HG02884 (cell line): ENCODE data around the gene MARCKSL1.

Experiments
- ATAC-seq: cut with Tn5 transposase; IDR thresholded peaks from one replicate; pipeline ENCODE4 v1.9.1; 2021; ENCODE audit warnings: mild to moderate bottlenecking, moderate library complexity; ENCODE audit not compliant: unreplicated experiment

The MARCKSL1 gene

DNA sequence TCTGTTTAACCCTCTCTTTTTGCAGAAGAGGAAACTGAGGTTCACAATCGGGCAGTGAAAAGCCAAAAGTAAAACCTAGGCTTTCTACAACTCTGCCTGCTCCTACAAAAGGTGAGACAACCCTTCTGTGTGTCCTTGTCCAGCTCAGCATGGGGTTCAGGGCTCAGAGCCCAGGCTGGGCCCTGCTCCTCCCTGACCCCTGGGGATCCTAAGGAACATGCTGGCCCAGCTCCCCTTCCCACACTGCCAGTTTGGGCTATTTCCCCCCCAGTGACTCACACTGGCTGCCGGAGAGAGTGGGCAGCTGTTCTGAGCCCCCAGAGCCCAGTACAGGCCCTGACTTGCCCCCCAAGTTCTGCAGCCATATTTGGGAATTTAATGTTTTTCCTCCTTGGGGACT, 17.4 kb upstream of the MARCKSL1 start:
- no peak for ATAC-seq

DNA sequence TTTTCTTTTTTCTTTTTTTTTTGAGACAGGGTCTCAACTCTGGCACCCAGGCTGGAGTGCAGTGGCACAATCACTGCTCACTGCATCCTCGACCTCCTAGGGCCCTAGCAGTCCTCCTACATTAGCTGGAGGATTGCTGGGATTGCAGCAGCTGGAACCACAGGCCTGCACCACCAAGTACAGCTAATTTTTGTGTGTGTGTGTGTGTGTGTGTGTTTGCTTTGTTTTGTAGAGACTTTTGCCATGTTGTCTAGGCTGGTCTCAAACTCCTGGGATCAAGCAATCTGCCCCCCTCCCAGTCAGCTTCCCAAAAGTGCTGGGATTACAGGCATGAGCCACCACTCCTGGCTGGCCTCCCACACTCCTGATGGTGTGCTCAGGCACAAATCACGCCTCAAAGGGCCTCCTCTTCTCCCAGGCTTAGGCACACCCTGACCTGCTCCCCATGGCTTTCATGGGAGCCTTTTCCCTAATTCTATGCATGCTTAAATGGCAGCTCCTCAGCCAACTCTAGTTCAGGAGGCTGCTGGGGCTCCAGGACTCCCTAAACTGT, 16.9 kb upstream of the MARCKSL1 start:
- ATAC-seq = no peak

DNA sequence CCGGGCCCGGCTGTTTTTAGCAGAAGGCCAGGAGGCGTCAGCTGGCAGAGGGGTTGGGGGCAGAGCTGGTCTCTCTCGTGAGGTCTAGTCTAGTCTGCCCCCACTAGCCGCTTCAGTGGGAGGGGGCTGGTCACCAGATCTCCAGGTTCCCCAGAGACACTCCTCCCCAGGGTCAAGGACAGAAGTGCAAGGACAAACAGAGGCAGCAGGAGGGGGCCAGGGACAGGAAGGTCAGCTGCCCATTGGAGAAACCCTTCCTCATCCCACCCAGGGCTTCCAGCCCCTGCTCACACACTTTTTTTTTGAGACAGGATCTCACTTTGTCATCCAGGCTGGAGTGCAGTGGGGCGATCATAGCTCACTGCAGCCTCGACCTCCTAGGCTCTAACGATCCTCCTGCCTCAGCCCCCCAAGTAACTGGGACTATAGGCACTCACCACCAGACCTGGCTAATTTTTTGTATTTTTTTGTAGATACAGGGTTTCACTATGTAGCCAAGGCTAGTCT, 16.3 kb upstream of the MARCKSL1 start:
- ATAC-seq = no peak

DNA sequence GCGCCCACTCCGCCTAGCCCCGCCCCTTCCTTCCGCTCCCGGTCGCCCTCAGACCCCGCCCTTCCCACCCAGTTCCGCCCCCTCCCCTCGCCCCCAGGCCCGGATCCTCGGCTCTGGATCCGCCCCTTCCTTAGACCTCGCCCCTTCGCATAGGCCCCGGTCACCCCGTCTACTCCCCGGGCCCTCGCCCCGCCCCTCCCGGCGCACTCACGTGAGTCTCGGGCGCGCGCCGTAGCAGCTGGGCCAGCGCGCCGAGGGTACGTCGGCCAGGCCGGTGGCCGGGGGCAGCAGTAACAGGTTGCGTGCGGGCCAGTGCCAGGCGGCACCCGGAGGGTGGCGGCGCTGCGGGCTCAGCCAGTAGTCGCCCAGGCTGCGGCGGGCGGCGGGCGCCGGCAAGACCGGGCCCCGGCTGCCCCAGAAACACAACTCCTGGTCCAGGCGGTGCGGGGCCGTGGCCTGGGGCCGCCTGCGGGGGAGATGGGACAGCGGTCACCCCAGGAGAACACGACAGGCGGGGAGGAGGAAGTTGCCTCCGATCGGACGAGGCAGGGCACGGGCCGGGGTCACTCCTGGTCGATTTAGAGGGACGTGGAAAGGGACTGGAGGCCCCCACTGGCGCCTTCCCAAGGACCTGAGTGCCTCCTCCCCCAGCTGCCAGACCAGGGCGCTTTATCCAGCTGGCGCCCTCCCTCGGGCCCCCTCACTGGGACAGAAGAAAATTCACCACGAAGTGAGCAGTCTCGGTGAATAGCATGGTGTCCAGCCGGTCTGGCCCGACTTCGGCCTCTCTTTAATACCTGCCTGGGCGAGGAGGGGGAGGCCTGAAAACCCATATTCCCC, 15.6 kb upstream of the MARCKSL1 start:
- peak; percentile 83 for ATAC-seq

DNA sequence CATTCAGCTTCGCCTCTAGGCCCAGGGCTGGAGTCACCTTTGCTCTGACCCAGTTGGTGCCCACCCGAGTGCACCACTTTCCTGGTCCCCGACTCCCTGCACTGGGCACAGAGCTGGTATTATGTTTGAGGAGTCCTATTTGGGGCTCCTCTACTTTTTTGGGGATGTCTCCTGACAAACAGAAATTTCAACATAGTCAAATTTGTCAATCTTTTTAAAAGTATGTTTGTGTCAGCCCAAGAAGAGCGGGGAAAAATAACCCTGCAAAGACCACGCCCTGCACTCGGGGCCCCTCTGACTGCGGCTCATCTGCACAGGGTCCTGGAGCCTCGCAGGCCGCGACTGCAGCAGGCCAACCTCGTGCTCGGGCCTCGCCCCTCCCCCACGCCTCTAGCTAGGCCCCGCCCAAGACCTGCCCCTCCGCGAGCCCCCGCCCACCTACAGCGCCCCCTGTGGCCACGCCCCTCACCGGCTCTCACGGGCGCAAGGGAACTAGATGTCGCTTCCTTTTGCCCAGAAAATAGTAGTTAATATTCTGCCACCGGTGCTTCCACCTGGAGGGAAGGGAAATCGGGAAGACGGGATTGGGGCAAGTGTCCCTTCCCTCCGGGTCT, 14.9 kb upstream of the MARCKSL1 start:
- ATAC-seq = peak; percentile 25

DNA sequence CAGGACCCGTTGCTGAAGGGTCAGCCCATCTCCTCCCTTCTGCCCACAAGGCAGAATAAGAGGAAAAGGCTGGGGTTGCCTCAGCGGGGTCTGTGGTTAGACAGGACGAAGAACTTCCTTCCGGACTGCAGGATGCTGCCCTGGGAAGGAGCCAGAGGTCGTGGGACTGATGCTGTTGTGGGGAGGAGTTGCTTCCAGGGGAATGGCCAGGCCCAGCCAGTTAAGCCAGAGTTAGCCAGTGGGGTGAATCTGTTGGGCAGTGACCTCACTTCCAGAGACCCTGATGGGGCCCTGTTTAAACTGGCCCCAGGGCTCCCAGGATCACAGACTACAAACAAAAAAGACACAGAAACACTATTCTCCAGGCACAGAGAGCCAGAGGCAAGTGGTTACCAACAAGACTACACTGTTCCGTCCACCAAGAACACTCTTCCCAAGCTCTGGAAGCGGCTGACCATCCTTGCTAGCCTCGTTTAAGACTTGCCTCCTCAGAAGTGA, 13.2 kb upstream of the MARCKSL1 start:
- ATAC-seq = no peak

DNA sequence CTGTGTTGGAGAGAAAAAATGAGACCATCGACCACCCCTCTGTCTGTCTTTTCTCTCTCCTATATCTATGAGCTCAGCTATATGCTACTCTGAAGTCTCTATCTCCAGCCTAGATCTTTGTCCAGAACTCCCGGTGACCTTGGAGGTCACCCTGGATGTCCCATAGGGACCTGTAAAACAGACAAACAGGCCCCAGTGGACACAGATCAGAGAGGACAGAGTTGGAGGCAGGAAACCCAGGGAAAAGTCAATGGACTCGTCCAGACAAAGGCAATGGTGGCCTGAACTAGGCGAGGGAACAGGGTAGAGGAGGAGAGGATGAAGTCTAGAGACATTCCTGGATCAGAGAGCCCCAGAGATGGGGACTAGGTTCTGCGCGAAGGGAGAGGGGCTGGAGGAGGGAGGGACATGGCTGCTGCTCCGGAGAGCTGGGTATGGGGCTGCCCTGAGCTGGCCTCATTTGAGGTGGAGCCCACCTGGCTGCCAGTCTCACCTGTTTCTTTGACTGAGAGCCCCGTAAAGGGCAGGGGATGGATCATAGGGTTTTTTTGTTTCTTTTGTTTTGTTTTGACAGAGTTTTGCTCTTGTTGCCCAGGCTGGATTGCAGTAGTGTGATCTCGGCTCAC, 10.6 kb upstream of the MARCKSL1 start:
- ATAC-seq = no peak

DNA sequence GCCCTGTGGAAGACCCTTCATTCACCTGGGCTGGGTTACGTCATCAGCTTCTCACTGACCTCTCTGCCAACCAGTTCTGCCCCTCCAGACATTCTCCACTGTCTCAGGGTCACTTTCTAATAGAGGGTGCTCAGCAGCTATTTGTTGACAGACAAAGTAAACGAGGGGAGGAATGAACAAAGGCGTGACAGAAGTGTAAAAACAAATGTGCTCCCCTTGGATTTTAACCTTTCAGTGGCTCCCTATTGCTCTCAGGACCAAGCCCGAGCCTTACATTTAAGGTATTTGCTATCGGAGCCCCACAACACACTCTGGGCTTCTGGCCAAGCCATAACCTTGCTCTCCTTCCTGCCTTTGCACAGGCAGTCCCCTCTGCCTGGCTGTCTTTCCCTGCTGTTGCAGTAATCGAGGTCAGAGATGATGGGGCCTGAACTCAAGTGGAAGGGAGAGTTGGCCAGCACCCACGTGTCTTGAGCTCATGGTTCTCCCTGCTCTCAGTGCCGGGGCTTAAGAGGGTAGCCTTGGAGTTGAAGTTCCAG, 9.3 kb upstream of the MARCKSL1 start:
- no peak for ATAC-seq

DNA sequence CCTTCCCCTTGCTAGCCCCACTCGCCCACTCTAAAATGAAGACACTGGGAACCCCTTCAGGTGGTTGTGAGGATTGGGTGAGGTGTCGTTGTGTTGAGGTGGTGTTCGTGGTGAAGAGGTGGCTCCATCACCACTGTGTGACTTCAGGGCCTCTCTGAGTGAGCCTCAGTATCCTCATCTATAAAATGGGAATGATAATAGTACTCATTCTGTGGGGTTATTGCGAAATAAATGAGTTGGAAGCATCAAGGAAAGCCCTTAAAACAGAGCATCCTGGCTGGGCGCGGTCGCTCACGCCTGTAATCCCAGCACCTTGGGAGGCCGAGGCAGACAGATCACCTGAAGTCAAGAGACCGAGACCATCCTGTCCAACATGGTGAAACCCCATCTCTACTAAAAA, 6.7 kb upstream of the MARCKSL1 start:
- no peak for ATAC-seq

DNA sequence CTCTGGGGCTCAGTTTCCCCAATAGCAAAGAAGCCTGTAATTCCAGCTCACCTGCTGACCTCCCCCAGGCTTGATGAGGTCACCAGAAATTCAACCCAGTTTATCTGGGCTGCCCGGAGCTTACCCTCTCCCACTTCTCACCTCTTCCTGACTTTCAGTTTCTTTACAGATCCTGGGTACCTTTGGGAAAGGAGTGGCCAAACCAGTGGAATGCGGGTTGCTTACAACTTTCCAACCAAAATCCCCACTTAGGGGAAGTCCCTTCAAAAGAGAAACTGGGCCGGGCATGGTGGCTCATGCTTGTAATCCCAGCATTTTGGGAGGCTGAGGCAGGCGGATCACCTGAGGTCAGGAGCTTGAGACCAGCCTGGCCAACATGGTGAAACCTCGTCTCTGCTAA, 5.9 kb upstream of the MARCKSL1 start:
- no peak for ATAC-seq

DNA sequence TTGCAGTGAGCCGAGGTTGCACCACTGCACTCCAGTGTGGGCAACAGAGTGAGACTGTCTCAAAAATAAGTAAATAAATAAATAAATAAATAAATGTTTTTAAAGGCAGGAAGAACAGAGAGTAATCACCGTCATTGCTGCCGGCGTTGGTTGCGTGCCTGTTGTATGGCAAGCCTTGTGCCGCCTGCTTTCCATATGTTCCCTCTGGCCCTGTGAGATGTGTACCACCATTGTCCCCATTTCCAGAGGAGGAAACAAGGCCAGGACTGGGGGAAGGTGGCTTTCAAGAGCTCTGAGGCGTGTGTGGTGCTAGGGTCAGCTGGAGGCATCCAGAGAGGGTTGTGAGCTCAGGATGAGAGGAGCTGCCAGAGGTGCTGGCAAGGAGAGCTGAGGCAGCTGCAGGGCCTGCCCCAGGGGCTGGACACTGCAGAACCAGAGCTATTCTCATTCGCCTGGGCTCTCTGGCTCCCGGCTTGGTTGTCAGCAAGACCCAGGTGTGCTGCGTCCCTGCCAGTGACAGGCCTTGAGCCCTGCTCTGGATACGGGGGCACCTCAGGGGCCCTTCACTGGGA, 5.2 kb upstream of the MARCKSL1 start:
- no peak for ATAC-seq

DNA sequence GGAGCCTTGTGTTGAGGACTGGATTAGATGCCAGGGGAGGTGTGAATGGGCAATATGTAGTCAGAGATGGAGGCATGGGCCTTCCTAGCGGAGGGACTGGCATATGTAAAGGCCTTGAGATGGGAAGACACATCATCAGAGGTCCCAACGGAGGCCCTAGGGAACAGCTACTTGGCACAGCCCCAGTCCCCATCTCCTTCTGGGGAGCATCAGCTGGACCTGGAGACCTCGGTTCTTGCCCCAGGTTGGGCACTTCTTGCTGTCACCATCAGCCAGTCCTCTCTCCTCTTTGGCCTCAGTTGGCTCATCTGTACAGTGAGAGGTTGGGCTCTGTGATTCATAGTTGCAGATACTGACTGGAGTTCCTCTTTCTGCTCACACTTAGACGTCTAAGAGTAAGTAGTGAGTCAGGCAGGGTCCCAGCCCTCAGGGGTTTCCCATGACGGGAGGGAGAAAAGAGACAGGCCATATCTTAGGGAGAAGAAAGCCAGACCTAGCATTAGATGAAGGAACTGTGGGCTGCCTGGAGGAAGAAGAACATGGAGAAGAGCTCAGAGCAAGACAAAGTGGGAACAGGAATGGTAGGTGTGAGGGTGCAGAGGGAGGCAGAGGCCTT, 3.4 kb upstream of the MARCKSL1 start:
- ATAC-seq = no peak

DNA sequence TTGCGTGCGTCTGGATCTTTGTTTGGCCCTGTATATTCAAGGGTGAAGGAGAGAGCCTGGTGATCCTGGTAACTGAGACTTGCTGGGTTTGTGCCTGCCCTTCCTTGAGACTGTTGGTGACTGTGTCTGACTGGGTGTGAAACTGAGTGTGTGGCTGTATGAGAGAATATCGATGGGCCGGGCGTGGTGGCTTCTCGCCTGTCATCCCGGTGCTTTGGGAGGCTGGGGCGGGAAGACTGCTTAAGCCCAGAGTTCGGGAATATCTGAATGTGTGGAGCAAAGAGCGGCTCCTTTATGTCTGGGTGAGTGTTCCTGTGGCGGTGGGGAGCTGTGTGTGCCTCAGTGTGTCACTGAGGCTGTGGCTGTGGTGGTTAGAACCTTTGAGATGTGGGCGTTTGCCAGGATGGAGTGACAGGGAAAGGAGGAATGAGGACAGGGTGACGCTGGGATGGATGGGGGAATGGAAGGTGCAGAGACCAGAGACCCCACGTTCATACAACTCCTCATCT, 2.7 kb upstream of the MARCKSL1 start:
- ATAC-seq = no peak

DNA sequence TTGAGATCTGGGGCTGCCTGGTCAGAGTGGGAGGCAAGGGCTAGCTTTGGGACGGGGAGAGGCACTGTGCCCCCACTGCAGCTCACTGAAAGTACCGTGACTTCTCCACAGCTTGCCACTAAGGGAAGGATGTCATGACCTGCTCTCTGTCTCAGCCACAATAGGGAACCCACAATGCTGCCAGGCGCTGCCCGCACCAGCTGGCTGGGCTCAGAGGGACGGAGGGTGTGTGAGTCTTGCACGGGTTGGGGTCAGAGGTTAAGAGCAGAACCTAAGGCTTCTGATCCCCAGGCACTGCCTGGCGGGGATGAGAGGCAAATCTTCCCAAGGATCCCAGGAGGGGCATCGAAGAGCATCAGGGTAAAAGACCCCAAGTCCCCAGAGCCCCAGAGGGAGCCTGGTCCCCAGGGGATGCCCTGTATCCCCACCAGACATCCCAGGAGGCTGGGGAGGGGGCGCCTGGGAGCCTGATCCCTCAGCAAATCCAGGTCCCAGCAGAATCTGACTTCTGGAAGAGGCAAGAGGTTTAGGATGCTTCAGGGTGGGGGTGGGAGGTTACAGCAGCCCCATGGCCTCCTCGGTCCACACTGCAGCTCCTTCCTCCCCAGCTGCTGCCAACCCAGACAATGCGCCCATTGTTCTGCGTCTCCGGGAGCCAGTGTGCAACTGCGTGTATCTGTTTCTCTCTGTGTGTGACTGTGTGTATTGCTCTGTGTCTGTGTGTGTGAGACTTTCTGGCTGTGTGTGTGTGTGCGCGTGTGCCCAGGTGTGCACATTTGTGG, 2.0 kb upstream of the MARCKSL1 start:
- no peak for ATAC-seq

DNA sequence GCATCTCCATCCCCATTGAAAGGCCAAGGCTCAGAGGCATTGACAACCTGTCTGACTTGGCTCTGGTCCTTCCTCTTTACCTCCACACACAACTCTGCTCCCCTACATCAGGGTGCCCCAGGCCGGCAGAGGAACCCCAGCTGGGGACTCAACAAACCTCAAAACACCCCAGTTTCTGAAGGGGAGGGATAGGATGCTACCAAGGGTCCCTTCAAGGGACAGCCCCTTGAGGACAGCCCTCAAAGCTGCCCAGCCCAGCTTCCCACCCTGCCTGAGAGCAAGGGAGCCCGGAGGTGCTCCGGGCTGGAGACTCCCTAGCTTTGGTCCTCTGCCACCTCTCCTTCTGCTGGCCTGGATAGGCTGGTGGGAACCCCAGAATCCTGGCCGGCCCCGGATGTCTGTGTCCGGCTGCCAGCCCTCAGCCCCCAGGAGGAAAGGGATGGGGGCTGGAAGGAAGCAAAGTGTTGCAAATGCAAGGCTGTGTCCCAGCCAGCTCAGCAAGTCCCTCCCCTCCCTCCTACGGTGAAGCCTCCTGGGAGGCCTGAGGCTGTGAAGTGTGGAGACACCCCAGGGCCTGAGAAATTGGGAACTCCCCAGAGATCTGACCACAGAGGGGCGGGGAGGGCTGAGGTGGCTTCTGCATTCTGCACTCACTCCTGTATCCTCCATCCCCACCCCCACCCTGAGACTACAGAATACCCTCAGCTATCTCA, 1.1 kb upstream of the MARCKSL1 start:
- ATAC-seq = no peak

DNA sequence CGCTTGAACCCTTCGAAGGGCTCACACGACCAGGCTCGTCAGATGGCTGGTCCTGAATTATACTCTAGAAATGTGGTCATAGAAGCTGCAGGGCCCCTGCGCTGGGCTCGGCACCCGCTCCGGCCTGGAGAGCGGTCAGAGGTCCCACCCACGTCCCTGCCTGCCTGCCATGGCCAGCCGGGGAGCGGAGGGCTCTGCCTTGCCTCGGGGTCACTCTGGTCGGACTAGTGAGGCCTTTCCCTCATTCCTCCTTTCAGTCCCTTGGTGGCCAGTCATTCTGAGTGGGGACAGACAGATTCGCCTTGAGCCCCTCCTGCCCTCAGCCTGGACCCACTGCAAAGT, 529 bp upstream of the MARCKSL1 start:
- ATAC-seq = no peak

DNA sequence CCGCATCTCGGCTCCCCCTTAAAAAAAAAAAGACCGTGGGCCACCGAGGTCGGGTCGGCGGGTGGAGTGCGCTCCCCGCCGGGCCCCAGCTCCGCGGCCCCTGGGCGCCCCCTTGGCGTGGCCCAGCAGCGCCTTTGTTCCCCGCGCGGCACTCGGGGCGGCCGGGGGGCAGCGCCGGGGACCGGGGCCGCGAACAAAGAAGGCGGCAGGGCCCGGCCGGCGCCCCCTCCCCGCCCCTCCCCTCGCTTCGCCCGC, 571 bp downstream of the MARCKSL1 start:
- no peak for ATAC-seq

DNA sequence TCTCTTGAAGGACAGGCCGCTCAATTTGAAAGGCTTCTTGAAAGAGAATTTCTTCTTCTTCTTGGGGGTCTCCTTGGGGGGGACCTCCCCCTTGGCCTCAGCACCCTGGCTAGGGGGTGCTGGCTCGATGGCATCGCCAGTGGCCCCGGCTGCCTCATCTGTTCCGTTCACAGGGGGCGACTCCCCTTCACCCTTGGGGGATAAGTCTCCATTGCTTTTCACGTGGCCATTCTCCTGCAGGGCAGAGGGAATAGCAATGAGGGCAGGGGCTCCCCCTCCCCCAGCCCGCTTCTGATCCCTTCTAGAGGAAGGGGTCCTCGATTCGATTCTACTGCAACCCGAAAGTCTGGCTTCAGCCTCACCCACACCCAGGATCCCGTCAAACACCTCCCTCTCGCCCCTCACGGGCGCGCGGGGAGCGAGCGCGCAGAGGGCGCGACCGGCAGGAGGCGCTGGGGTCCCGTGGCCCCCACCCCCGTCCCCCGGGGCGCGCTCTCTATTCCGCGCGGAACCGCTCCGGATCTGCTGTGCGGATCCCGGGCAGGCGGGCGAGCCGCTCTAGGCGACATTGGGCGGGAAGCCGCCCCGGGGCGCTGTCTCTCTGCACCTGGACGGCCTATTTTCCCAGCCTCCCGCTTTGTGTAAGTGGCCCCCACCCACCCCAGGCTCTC, 1.0 kb downstream of the MARCKSL1 start:
- ATAC-seq = no peak
